ENCODE results near the gene CHD1. TPM values are rescaled to one million over a fixed set of nuclear protein-coding genes. Genes with fewer than 3 reads are reported as not detected.
"Not testable (repeated sequence)": the region's sequence is repeated elsewhere in the genome, so short reads cannot be mapped to it uniquely, and the experiment has no call there.

The CHD1 gene
- total RNA-seq, 2 donors from 2014 or later, result 29.7 to 40.0 TPM

GRCh38 chr5:98963019-98963418, 34.2 kb upstream of the CHD1 start:
- ATAC-seq, result no peak
- Histone ChIP-seq H3K4me3 (no peak overlapping the region), H3K4me1 (peaks cover 11% of the 10 kb centered on the region), H3K27me3 (no peaks in the 10 kb centered on the region), H3K9me3 (no peaks in the 10 kb centered on the region), H3K36me3 (replicated peaks in 1 of 2; ENCODE audit: insufficient read depth in 1 of 2, low read depth in 2 of 2) (no peaks in the 10 kb centered on the region), H3K27ac (no peak overlapping the region)
- DNase-seq, result no peak
- TF ChIP-seq CTCF (IDR thresholded peaks at IDR 0.05) (no peak), POLR2A (IDR thresholded peaks at IDR 0.05) (no peak)
- 79 to 82% methylated on average over 3 of the region's 3 CpGs for WGBS, 2 donors
- intact Hi-C loops (cut with DNase I), result no loop called here

- no peak for DNase-seq
- TF ChIP-seq POLR2A (IDR thresholded peaks at IDR 0.05), result no peak
- no peak for TF ChIP-seq CTCF (IDR thresholded peaks at IDR 0.05)
- H3K27ac ChIP-seq, result peak overlapping the region in 1 of 4 donors; percentile 3
- no peaks in the 10 kb centered on the region for H3K9me3 ChIP-seq
- intact Hi-C loops (cut with DNase I), result no loop called here
- no peaks in the 10 kb centered on the region for H3K27me3 ChIP-seq
- peaks cover 11% of the 10 kb centered on the region for H3K4me1 ChIP-seq
- H3K4me3 ChIP-seq, result no peak overlapping the region
- peak; percentile 65 for ATAC-seq
- H3K36me3 ChIP-seq (replicated peaks in 1 of 2; ENCODE audit: insufficient read depth in 1 of 2, low read depth in 2 of 2), result no peaks in the 10 kb centered on the region
Observed at GRCh38 chr5:98962587-98962986, 33.8 kb upstream of the CHD1 start.

GRCh38 chr5:98961665-98962344, 33.0 kb upstream of the CHD1 start:
- Histone ChIP-seq H3K27me3 (no peaks in the 10 kb centered on the region), H3K36me3 (replicated peaks in 1 of 2; ENCODE audit: insufficient read depth in 1 of 2, low read depth in 2 of 2) (no peaks in the 10 kb centered on the region), H3K27ac (peak overlapping the region in 1 of 4 donors; percentile 3), H3K4me3 (no peak overlapping the region), H3K9me3 (no peaks in the 10 kb centered on the region), H3K4me1 (peaks cover 14% of the 10 kb centered on the region)
- TF ChIP-seq POLR2A (IDR thresholded peaks at IDR 0.05) (no peak), CTCF (IDR thresholded peaks at IDR 0.05) (no peak)
- 97% methylated on average over 3 of the region's 3 CpGs for WGBS, 2 donors
- intact Hi-C loops (cut with DNase I), result no loop called here
- DNase-seq (no peak), ATAC-seq (no peak)

GRCh38 chr5:98957307-98957706, 28.5 kb upstream of the CHD1 start:
- no peak for TF ChIP-seq POLR2A (IDR thresholded peaks at IDR 0.05)
- no peak for TF ChIP-seq CTCF (IDR thresholded peaks at IDR 0.05)
- intact Hi-C loops (cut with DNase I), result no loop called here
- WGBS, 2 donors, result 53 to 69% methylated on average over 2 of the region's 2 CpGs
- Histone ChIP-seq H3K27ac (no peak overlapping the region), H3K4me1 (peaks cover 6% of the 10 kb centered on the region), H3K36me3 (replicated peaks in 1 of 2; ENCODE audit: insufficient read depth in 1 of 2, low read depth in 2 of 2) (no peaks in the 10 kb centered on the region), H3K9me3 (no peaks in the 10 kb centered on the region), H3K4me3 (no peak overlapping the region), H3K27me3 (no peaks in the 10 kb centered on the region)
- DNase-seq (no peak), ATAC-seq (no peak)

- H3K27ac ChIP-seq; ATAC-seq; H3K9me3 ChIP-seq; intact Hi-C loops (cut with DNase I); H3K27me3 ChIP-seq; H3K4me3 ChIP-seq; H3K4me1 ChIP-seq; H3K36me3 ChIP-seq (replicated peaks in 1 of 2; ENCODE audit: insufficient read depth in 1 of 2, low read depth in 2 of 2); DNase-seq: not testable (repeated sequence)
- 79 to 96% methylated on average over 2 of the region's 3 CpGs for WGBS, 2 donors
Observed at GRCh38 chr5:98955888-98956287, 27.1 kb upstream of the CHD1 start.

- H3K27ac ChIP-seq; H3K27me3 ChIP-seq; DNase-seq; intact Hi-C loops (cut with DNase I); H3K4me1 ChIP-seq; H3K4me3 ChIP-seq; H3K36me3 ChIP-seq (replicated peaks in 1 of 2; ENCODE audit: insufficient read depth in 1 of 2, low read depth in 2 of 2); H3K9me3 ChIP-seq; ATAC-seq: not testable (repeated sequence)
- 95 to 100% methylated on average over 2 of the region's 2 CpGs for WGBS, 2 donors
Observed at GRCh38 chr5:98955471-98955870, 26.7 kb upstream of the CHD1 start.

Measured in body of pancreas (tissue), 4 donors.